GM18505 (cell line): ENCODE results near the gene ASPSCR1.

Experiments
- ATAC-seq: cut with Tn5 transposase; IDR thresholded peaks from one replicate; pipeline ENCODE4 v1.9.1; 2021; ENCODE audit not compliant: unreplicated experiment
- POLR2A ChIP-seq: IDR thresholded peaks from 4 replicates; pipeline ENCODE4 v1.6.1; 2011; ENCODE audit warnings: borderline replicate concordance; ENCODE audit not compliant: insufficient read depth, insufficient read length; ENCODE audit errors: extremely low read depth

The ASPSCR1 gene

DNA sequence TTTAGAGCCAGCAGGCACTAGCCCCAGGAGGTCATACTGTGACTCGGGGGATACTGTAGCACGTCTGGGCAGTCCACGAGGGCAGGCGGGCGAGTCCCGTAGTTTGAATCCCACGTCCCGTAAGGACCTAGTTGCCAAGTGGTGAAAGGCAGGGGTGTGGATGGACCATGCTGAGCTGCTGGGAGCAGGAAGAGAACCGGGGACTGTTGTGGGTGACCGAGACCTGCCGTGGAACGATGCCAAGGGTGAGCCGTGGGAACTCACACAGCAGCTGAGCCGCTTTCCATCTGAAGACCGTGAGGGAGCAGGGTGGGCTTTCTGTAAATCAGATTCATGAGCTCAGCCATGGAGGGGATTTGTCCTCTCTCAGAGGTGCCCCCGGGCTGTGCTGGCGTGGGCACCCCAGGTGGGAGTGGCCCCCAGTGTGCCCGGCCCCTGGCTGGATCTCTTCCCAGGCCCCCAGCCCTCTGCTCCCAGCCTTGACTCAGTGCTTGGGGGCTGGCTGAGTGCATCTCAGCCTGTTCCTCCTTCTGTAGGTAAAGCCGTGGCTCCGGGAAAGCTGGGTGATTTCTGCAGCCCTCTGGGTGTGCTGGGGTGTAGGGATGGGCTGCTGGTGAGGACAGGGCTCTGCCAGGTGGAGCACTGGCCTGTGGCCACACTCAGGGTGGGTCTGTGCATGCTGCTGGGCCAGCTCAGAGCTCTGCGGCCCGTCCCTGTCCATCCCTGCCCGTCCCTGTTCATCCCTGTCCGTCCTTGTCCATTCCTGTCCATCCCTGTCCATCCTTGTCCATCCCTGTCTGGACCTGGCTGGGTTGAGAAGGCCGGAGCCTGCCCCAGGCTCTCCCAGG, 13.6 kb downstream of the ASPSCR1 start:
- ATAC-seq: no peak
- no peak for TF ChIP-seq POLR2A

DNA sequence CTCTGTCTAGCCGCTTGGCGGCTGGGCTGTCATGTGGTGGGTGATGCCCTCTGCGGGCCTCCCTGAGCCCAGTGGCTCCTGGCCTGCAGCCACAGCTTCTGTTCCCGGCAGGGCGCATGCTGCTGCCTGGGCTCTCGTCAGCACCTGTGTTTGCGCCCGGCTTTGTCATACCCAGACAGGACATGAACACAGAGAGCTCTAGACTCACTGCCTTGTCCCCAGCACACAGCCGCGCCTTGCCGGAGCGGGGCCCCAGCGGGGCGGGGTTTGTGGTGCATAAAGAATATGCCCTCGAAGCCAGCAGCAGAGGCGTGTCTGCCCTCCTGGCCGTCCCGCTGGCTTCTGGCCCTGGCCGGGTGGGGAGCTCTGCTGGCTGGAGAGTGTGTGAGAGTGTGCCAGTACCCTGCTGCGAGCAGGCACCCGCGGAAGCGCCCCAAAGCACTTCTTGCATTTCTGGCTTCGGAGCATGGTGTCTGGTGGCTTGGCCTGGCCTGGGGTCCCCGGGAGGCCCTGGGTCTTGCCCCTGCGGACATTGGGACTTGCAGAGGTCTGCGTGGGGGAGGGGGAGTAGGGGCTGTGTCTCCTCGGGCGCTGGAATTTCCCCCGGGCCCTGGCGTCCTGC, 14.4 kb downstream of the ASPSCR1 start:
- ATAC-seq: no peak
- TF ChIP-seq POLR2A: no peak

DNA sequence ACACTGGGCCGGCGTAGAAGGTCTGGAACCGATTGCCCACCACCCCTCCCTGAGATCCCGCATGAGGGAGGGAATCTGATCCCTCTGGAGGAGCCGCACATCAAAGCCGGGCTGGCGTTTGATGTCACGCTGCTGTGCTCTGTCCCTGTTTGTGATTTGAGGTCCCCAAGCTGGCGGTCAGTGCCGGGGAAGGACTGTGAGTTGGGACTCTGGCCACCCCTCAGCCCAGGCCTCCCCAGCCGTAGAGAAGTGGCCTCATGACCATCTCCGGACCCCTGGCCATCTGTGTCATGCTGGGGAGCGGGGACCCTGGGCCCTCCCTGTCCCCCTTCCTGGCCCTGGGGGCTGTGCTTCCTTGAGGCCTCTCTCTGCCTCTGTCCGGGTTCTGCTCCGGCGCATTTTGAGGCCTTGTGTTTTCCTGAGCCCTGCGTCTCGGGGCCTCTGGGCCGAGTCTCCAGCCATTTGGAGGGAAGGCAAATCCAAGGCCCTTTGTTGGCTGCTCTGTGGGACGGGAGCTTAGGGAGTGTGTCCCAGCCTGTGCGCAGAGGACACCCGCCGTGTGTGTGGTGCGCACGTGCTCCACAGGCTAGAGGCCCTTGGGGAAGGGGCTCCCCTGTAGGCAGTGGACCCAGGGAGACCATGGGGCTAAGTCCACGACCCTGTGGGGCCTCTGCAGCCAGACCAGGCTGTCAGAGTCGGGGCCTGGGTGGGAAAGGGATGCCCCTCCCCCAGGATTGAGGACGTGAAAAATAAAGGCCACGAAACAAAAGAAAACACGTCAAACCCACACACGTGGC, 15.1 kb downstream of the ASPSCR1 start:
- no peak for TF ChIP-seq POLR2A
- no peak for ATAC-seq

DNA sequence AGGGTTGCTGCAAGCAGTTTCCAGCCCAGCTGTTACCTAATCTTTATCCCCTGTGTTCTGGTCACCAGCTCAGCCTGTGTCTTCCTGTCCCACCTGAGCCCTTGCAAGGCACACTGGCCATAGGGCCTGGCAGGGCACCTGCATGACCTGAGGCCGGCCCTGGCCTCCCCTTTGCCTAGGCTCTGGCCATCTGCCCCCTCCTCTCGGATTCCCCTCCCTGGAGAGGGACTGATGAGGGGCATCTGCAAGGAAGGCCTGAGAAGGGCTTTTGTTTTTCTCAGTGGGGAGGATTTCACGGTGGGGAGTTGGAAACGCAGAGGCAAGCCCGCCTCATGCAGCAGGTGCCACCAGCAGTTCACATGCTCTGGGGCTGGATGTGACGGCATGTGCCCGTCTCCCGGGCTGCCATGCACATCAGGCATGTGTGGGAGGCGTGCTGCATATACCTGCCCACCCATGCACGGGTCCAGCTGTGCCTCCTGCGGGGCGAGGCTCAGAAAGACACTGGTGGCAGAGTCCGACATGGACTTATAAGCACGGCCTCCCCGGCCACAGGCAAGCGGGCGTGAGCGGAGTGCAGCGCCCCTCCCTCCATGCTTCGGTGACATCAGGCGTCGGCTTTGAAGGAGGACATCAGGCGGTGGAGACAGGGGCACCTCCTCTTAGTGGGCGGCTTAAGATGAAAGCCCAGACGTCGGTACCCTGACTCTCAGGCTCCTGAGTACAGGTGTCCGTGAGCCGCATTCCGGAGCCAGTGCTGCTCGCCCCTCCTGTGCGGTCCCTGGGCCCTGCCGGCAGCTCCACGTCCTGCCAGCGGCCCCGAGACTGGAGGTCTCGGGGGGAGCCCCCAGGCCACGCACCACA, 16.5 kb downstream of the ASPSCR1 start:
- ATAC-seq: no peak

DNA sequence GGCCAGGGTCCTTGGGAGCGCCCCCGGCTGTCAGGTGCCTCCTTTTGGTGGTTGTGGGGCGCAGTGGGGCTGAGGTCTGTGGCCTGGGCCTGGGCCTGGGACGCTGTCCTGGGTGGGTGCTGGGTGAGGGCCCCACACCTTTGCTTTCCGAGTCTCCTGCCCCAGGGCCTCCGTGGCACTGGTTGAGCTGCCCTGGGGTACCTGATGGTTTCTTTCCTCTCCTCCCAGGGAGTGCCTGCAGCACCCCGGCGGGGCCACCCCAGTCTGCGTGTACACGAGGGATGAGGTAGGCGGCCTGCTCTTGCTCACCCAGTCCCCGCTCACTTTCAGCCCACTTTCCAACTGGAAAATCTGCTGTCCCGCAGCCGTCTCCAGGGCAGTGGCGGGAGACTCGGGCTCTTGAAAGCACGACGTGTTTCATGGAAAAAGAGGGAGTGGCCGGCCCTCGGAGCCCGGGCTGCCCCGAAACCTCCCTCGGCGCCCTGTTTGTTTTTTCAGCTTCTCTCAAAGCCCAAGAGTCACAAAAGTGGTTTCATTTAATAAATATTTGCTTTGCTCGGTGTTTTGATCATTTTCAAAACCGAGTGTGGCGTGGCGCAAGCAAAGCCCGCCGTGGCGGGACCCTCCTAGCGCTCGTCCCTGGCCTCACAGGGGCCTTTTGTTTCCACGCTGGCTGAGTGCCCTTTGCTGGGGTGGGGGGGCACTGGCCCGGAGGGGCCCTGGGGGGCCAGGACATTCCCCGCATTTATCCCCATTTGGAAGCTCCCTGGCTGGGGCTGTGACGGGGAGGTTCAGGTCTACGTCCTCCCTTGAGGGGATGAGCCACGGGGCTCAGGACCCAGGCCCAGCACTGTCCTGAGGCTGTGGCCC, 17.4 kb downstream of the ASPSCR1 start:
- no peak for ATAC-seq
- no peak for TF ChIP-seq POLR2A

More for the DNA sequence above, 16.5 kb downstream of the ASPSCR1 start:
- TF ChIP-seq POLR2A: no peak

DNA sequence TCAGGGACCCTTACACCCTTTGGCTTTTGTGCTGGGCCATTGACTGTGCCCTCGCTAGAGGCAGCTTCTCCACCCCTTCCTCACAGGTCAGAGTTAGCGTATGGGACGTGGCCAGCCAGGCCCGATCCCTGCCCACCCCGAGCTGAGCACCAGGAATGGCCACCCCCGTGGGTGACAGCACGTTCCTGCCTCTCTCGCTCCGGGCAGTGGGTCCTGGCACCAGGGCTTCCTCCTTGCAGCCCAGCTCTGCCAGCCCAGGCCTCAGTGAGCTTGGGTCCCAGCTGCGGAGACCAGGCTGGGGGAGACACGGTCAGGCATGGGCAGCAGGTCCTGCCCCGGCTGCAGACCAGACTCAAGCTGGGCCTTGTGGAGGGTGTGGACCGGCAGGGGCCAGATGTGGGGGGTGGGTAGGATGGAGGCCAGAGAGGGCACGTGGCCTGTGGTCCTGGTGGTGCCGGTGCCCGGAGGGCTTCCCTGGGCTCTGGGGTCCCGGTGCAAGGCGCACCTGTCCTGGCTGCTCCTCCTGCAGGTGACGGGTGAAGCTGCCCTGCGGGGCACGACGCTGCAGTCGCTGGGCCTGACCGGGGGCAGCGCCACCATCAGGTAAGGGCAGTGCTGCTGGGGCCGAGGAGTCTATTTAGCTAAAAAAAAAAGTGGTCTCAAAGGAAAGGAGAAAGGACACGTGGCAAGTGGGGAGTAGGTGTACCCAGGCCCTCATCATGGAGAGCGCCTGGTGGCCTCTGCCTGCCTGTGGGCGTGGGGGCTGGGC, 18.2 kb downstream of the ASPSCR1 start:
- TF ChIP-seq POLR2A: no peak
- no peak for ATAC-seq

DNA sequence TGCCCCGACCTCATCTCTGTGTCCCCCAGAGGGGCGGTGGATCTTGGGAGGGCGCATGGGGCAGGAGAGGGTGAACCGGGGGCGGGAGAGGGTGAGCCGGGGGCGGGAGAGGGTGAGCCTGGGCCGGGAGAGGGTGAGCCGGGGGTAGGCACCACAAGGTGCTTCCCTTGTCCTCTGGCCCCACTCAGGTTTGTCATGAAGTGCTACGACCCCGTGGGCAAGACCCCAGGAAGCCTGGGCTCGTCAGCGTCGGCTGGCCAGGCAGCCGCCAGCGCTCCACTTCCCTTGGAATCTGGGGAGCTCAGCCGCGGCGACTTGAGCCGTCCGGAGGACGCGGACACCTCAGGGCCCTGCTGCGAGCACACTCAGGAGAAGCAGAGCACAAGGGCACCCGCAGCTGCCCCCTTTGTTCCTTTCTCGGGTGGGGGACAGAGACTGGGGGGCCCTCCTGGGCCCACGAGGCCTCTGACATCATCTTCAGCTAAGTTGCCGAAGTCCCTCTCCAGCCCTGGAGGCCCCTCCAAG, 18.9 kb downstream of the ASPSCR1 start:
- TF ChIP-seq POLR2A: no peak
- ATAC-seq: no peak

DNA sequence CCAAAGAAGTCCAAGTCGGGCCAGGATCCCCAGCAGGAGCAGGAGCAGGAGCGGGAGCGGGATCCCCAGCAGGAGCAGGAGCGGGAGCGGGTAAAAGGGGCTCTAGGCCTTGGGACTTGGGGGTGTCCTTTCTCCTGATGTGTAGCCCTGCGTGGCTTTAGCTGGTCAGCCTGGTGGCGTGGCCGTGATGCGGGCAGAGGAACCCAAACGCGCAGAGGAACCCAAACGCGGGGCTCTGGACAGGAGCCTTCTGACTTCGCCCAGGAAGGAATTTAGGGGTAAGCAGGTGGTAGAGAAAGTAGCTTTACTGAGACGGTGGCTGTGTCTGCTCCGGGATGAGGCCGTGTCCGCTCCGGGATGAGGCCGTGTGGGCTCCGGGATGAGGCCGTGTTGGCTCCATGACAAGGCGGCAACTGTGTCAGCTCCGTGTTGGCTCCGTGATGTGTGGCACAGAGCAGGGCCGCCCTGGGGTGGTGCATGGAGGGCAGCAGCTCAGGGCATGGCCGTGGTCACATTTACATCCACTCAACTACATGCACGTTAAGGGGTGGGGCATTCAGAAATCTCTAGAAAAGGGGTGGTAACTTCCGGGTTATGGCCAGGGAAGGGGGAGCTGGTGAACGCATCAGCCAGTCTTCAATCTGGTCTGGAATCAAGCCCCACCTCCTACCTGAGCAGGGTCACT, 19.5 kb downstream of the ASPSCR1 start:
- ATAC-seq: no peak
- TF ChIP-seq POLR2A: no peak

DNA sequence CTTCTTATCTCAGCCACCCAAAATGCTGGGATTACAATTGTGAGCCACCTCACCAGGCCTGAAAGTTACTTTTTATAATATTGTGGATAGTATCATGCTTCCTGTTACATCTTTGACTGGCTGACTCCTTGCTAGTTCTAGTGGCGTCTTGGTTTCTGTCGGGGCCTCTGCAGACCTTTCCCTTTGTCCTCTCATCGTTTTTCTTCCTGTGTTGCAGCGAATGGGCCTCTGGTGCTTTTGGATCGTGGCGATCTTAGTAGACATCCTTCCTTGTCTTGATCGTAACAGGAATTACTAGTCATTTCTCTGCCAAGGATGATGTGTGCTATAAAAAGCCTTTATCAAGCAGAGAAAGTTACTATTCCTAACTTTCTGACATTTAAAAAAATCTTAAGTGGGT, 20.8 kb downstream of the ASPSCR1 start:
- TF ChIP-seq POLR2A: no peak
- no peak for ATAC-seq

DNA sequence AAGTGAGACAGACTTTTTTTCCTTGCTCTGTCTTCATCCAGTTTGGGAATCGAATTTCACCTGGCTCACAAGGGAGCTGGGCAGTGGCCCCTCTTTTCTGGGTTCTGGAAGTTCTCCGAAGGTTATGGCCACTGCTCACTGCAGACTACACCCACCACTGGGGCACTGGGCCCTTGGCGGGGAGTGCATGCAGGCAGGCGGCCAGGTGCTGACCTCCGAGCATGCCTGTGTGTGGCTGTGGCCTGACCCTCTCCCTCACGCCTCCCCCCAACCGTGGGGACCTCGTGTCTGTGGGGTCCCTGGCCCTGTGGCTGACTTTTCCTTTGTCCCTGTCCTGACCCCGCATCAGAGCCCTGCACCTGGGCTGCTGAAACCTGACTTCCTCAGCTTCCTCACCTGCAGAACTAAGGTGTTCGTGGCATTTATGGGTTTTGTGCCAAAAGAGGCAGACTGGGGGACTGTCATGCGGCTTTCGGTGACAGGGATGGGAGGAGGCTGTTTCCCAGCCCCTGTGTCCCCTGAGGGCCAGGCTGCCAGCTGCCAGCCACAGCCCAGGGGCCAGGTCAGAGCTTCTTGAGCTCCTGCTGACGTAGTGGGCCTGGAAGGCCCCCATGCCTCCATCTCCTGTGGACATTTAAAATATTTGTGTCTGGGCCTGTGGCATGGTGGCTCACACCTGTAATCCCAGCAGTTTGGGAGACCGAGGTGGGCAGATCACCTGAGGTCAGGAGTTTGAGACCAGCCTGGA, 21.4 kb downstream of the ASPSCR1 start:
- no peak for ATAC-seq
- no peak for TF ChIP-seq POLR2A
